Measurements from ENCODE around the gene TFR2. TPM values are rescaled to one million over a fixed set of nuclear protein-coding genes. Genes with fewer than 3 reads are reported as not detected.

Gene TFR2
- total RNA-seq, 2 experiments from 2014 or later = 7.3 to 9.8 TPM

- Mint-ChIP-seq H3K27ac (peak overlapping the region; percentile 64), H3K4me1 (peaks cover 19% of the 10 kb centered on the region), H3K4me3 (no peak overlapping the region), H3K36me3 (ENCODE audit: low read depth) (no peaks in the 10 kb centered on the region), H3K9me3 (no peaks in the 10 kb centered on the region), H3K27me3 (peaks cover 2% of the 10 kb centered on the region)
- POLR2A ChIA-PET = interaction anchor here (1.0 kb wide), 1 partner anchor 12 kb away, joined by 3 read pairs; the partner anchor contains the start of gene FBXO24
- CTCF ChIA-PET = interaction anchor here (1.4 to 2.5 kb wide), 4 partner anchors 9 to 35 kb away, joined by 3 to 14 read pairs (median 8); partner anchors contain the start of genes FBXO24, LRCH4 and MOSPD3
- no peak for DNase-seq
These were observed 42.9 kb downstream of the TFR2 start for GRCh38 chr7:100598425-100598824.

GRCh38 chr7:100595188-100595587 is 46.2 kb downstream of the TFR2 start:
- H3K9me3 Mint-ChIP-seq = no peaks in the 10 kb centered on the region
- peaks cover 8% of the 10 kb centered on the region for H3K4me1 Mint-ChIP-seq
- H3K36me3 Mint-ChIP-seq (ENCODE audit: low read depth) = no peaks in the 10 kb centered on the region
- H3K27me3 Mint-ChIP-seq = peaks cover 5% of the 10 kb centered on the region
- POLR2A ChIA-PET = no interaction called here
- no peak overlapping the region for H3K4me3 Mint-ChIP-seq
- DNase-seq = no peak
- CTCF ChIA-PET = interaction anchor here (0.6 to 1.6 kb wide), 2 partner anchors 9 to 36 kb away, joined by 3 to 8 read pairs; partner anchors contain the start of genes FBXO24 and LRCH4
- H3K27ac Mint-ChIP-seq = no peak overlapping the region

GRCh38 chr7:100591596-100591995 is 49.8 kb downstream of the TFR2 start:
- H3K27ac Mint-ChIP-seq = no peak overlapping the region
- ChIA-PET CTCF (interaction anchor here (0.6 to 1.3 kb wide), 2 partner anchors 10 to 122 kb away, joined by 3 to 6 read pairs; partner anchors contain the start of gene PCOLCE), POLR2A (no interaction called here)
- no peaks in the 10 kb centered on the region for H3K9me3 Mint-ChIP-seq
- H3K4me3 Mint-ChIP-seq = no peak overlapping the region
- H3K4me1 Mint-ChIP-seq = peaks cover 6% of the 10 kb centered on the region
- H3K36me3 Mint-ChIP-seq (ENCODE audit: low read depth) = no peaks in the 10 kb centered on the region
- no peak for DNase-seq
- peaks cover 7% of the 10 kb centered on the region for H3K27me3 Mint-ChIP-seq

- Mint-ChIP-seq H3K9me3 (no peaks in the 10 kb centered on the region), H3K4me3 (no peak overlapping the region), H3K4me1 (peaks cover 8% of the 10 kb centered on the region), H3K36me3 (ENCODE audit: low read depth) (no peaks in the 10 kb centered on the region), H3K27ac (no peak overlapping the region), H3K27me3 (peaks cover 7% of the 10 kb centered on the region)
- CTCF ChIA-PET = interaction anchor here (1.7 to 2.1 kb wide), 3 partner anchors 8 to 16 kb away, joined by 5 to 9 read pairs (median 5); partner anchors contain the start of gene PCOLCE
- DNase-seq = no peak
- POLR2A ChIA-PET = no interaction called here
These were observed 51.1 kb downstream of the TFR2 start for GRCh38 chr7:100590077-100590737.

GRCh38 chr7:100589341-100589947 is 51.9 kb downstream of the TFR2 start:
- peaks cover 2% of the 10 kb centered on the region for H3K36me3 Mint-ChIP-seq (ENCODE audit: low read depth)
- H3K9me3 Mint-ChIP-seq = no peaks in the 10 kb centered on the region
- H3K4me1 Mint-ChIP-seq = peaks cover 8% of the 10 kb centered on the region
- H3K4me3 Mint-ChIP-seq = no peak overlapping the region
- no peak for DNase-seq
- POLR2A ChIA-PET = interaction anchor here (0.6 kb wide), 1 partner anchor 140 kb away, joined by 9 read pairs; no protein-coding TSS in a partner anchor
- CTCF ChIA-PET = interaction anchor here (0.8 to 2.1 kb wide), 6 partner anchors 9 to 161 kb away, joined by 3 to 9 read pairs (median 4); partner anchors contain the start of genes MOSPD3, PCOLCE and ZCWPW1
- H3K27me3 Mint-ChIP-seq = peaks cover 5% of the 10 kb centered on the region
- no peak overlapping the region for H3K27ac Mint-ChIP-seq

- Mint-ChIP-seq H3K27me3 (peaks cover 5% of the 10 kb centered on the region), H3K27ac (no peak overlapping the region), H3K9me3 (no peaks in the 10 kb centered on the region), H3K4me1 (peaks cover 14% of the 10 kb centered on the region), H3K36me3 (ENCODE audit: low read depth) (peaks cover 9% of the 10 kb centered on the region), H3K4me3 (peak overlapping the region; percentile 13)
- no peak for DNase-seq
- ChIA-PET POLR2A (interaction anchor here (0.9 kb wide), 1 partner anchor 14 kb away, joined by 3 read pairs; the partner anchor contains the start of gene PCOLCE), CTCF (interaction anchor here (0.6 to 2.1 kb wide), 9 partner anchors 10 to 167 kb away, joined by 3 to 9 read pairs (median 3); partner anchors contain the start of genes MOSPD3 and ZCWPW1)
These were observed 52.9 kb downstream of the TFR2 start for GRCh38 chr7:100588438-100588837.

- CTCF ChIA-PET = interaction anchor here (0.7 to 4.0 kb wide), 23 partner anchors 8 to 139 kb away, joined by 3 to 22 read pairs (median 4); partner anchors contain the start of genes GNB2, MOSPD3 and POP7
- DNase-seq = peak; percentile 100
- H3K4me3 Mint-ChIP-seq = peak within 1 kb of the TSS; percentile 92
- no peaks in the 10 kb centered on the region for H3K9me3 Mint-ChIP-seq
- H3K4me1 Mint-ChIP-seq = peaks cover 27% of the 10 kb centered on the region
- POLR2A ChIA-PET = interaction anchor here (0.6 to 1.0 kb wide), 7 partner anchors 12 to 159 kb away, joined by 3 to 9 read pairs (median 5); partner anchors contain the start of gene MOSPD3
- peak within 1 kb of the TSS; percentile 92 for H3K27ac Mint-ChIP-seq
- H3K36me3 Mint-ChIP-seq (ENCODE audit: low read depth) = peaks cover 12% of the 10 kb centered on the region
- H3K27me3 Mint-ChIP-seq = peaks cover 5% of the 10 kb centered on the region
These were observed 54.9 kb downstream of the TFR2 start, which contains the start of gene FBXO24 for GRCh38 chr7:100586266-100587025. Gene FBXO24 (plus strand): TSS chr7:100586328. CDS start chr7:100586626, 298 bp downstream.

GRCh38 chr7:100585511-100586265 is 55.7 kb downstream of the TFR2 start, which contains the start of gene LRCH4:
Gene LRCH4 (minus strand): TSS chr7:100586129. CDS start chr7:100586100, 29 bp downstream.
- no peaks in the 10 kb centered on the region for H3K9me3 Mint-ChIP-seq
- peaks cover 12% of the 10 kb centered on the region for H3K36me3 Mint-ChIP-seq (ENCODE audit: low read depth)
- peak within 1 kb of the TSS; percentile 92 for H3K4me3 Mint-ChIP-seq

GRCh38 chr7:100584683-100585510 is 56.5 kb downstream of the TFR2 start:
- no peak for DNase-seq
- H3K36me3 Mint-ChIP-seq (ENCODE audit: low read depth) = peaks cover 12% of the 10 kb centered on the region
- peak overlapping the region; percentile 92 for H3K4me3 Mint-ChIP-seq
- H3K9me3 Mint-ChIP-seq = no peaks in the 10 kb centered on the region
- H3K27me3 Mint-ChIP-seq = no peaks in the 10 kb centered on the region
- ChIA-PET POLR2A (no interaction called here), CTCF (interaction anchor here (0.7 to 4.0 kb wide), 24 partner anchors 7 to 121 kb away, joined by 3 to 22 read pairs (median 4); partner anchors contain the start of genes GNB2, MOSPD3 and POP7)
- peak overlapping the region; percentile 92 for H3K27ac Mint-ChIP-seq
- peaks cover 27% of the 10 kb centered on the region for H3K4me1 Mint-ChIP-seq

More at GRCh38 chr7:100585511-100586265, 55.7 kb downstream of the TFR2 start, which contains the start of gene LRCH4:
- Mint-ChIP-seq H3K27me3 (peaks cover 5% of the 10 kb centered on the region), H3K27ac (peak within 1 kb of the TSS; percentile 92), H3K4me1 (peaks cover 27% of the 10 kb centered on the region)
- ChIA-PET POLR2A (interaction anchor here (0.6 to 1.0 kb wide), 7 partner anchors 13 to 158 kb away, joined by 3 to 9 read pairs (median 5); partner anchors contain the start of gene MOSPD3), CTCF (interaction anchor here (0.7 to 4.0 kb wide), 28 partner anchors 8 to 120 kb away, joined by 3 to 22 read pairs (median 4); partner anchors contain the start of genes GNB2, MOSPD3 and POP7)
- DNase-seq = peak; percentile 64

GRCh38 chr7:100584054-100584682 is 57.2 kb downstream of the TFR2 start:
- Mint-ChIP-seq H3K36me3 (ENCODE audit: low read depth) (peaks cover 12% of the 10 kb centered on the region), H3K4me3 (peak overlapping the region; percentile 92), H3K9me3 (no peaks in the 10 kb centered on the region), H3K27ac (peak overlapping the region; percentile 92), H3K27me3 (no peaks in the 10 kb centered on the region), H3K4me1 (peaks cover 27% of the 10 kb centered on the region)
- ChIA-PET CTCF (interaction anchor here (0.6 to 4.0 kb wide), 19 partner anchors 8 to 122 kb away, joined by 3 to 22 read pairs (median 5); partner anchors contain the start of genes MOSPD3 and POP7), POLR2A (interaction anchor here (0.7 kb wide), 1 partner anchor 501 kb away, joined by 4 read pairs; no protein-coding TSS in a partner anchor)
- DNase-seq = no peak
